NB4 (cell line): ENCODE data around the gene CLMP.

Source experiments
- DNase-seq: peaks from one replicate; pipeline ENCODE4 v3.0.0; 2010; ENCODE audit warnings: low read depth
- H3K4me3 ChIP-seq: one replicate; pipeline ENCODE4 v1.5.1; 2011; ENCODE audit warnings: mild to moderate bottlenecking, low read depth, low read length, moderate library complexity
- MYC ChIP-seq: IDR thresholded peaks from 2 replicates; pipeline ENCODE4 v1.6.1; 2011; ENCODE audit warnings: low read depth, low read length
- POLR2A ChIP-seq: IDR thresholded peaks from 2 replicates; pipeline ENCODE4 v1.6.1; 2011; ENCODE audit warnings: mild to moderate bottlenecking; ENCODE audit not compliant: insufficient read length; ENCODE audit errors: extremely low read depth
- TF ChIP-seq, protein P1 (sequence below): IDR thresholded peaks from one replicate; pipeline ENCODE4 v1.5.1; 2012; ENCODE audit warnings: low read depth, low read length
- TF ChIP-seq, protein P2 (sequence below): IDR thresholded peaks from 2 replicates; pipeline ENCODE4 v1.6.1; 2011; ENCODE audit warnings: low read depth, low read length

Gene CLMP

DNA sequence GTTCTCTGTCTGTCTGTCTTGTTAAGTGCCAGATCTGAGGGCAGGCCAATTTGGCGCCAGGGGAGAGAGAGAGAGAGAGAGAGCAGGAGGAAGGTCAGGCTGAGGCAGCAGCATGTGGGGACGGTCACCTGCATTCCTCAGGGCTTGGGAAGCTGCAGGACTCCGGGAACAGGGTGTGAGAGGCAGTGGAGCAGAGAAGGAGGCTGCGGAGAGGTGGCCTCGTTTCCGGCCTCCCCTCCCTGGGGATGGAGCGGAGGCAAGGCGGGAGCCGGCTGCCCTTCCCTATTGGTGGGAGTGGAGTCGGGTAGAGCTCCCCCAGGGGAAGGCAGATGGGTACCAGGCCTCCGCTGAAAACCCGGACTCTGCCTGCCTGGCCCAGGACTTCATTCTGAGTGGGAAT is 9.7 kb downstream of the CLMP start:
- no peak overlapping the region for H3K4me3 ChIP-seq
- TF ChIP-seq, protein P1, sequence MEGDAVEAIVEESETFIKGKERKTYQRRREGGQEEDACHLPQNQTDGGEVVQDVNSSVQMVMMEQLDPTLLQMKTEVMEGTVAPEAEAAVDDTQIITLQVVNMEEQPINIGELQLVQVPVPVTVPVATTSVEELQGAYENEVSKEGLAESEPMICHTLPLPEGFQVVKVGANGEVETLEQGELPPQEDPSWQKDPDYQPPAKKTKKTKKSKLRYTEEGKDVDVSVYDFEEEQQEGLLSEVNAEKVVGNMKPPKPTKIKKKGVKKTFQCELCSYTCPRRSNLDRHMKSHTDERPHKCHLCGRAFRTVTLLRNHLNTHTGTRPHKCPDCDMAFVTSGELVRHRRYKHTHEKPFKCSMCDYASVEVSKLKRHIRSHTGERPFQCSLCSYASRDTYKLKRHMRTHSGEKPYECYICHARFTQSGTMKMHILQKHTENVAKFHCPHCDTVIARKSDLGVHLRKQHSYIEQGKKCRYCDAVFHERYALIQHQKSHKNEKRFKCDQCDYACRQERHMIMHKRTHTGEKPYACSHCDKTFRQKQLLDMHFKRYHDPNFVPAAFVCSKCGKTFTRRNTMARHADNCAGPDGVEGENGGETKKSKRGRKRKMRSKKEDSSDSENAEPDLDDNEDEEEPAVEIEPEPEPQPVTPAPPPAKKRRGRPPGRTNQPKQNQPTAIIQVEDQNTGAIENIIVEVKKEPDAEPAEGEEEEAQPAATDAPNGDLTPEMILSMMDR, result no peak
- TF ChIP-seq MYC (no peak), POLR2A (no peak)
- TF ChIP-seq, protein P2, sequence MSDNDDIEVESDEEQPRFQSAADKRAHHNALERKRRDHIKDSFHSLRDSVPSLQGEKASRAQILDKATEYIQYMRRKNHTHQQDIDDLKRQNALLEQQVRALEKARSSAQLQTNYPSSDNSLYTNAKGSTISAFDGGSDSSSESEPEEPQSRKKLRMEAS, result no peak
- no peak for DNase-seq

DNA sequence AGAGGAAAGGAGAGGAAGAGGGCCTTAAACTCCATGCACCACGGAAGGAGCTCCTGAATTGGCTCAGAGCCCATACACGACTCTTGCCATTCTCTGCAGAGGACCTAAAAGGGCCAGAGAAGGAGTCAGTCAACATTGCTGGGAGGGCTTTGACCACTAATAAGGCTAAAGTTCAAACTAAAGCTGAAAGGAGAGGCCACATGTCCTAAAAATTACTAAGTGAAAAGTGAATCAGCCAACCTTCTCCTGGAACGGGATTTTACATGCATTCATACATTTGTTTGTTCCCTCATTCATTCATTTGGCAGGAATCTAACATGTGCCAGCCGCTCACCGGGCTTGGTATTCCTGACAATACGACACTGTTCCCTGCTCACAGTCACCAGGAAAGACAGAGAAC is 10.5 kb downstream of the CLMP start:
- DNase-seq, result no peak
- H3K4me3 ChIP-seq, result no peak overlapping the region
- TF ChIP-seq, protein P2, result no peak
- TF ChIP-seq POLR2A (no peak), MYC (no peak)
- TF ChIP-seq, protein P1, result no peak

DNA sequence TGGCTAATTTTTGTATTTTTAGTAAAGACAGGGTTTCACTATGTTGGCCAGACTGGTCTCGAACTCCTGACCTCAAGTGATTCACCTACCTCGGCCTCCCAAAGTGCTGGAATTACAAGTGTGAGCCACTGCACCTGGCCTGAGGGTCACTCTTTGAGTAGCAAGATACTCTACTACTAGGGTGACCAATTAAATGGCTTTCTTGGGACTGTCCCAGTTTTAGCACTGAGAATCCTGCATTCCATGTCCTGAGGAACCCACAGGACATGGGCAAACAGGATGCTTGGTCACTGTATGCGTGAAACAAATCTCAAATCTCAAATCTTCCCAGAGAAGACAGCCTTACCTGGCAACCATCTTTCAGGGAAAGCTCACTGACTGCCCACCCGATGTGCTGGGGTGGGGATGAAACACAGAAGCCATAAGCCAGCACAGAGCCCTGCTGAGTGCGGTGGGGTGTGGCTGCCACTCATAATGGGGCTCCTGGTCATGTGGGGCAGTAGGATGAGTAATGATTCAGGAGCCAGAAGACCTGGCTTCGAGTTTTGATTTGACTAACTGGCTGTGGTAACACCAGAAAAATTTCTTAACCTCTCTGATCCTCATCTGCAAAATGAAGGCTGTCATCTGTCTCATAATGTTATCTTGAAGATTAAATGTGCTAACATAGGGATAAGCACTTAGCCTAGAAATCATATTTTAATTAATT is 11.5 kb downstream of the CLMP start:
- H3K4me3 ChIP-seq, result no peak overlapping the region
- no peak for DNase-seq
- TF ChIP-seq, protein P1, result no peak
- TF ChIP-seq POLR2A, result no peak
- TF ChIP-seq, protein P2, result no peak
- no peak for TF ChIP-seq MYC

DNA sequence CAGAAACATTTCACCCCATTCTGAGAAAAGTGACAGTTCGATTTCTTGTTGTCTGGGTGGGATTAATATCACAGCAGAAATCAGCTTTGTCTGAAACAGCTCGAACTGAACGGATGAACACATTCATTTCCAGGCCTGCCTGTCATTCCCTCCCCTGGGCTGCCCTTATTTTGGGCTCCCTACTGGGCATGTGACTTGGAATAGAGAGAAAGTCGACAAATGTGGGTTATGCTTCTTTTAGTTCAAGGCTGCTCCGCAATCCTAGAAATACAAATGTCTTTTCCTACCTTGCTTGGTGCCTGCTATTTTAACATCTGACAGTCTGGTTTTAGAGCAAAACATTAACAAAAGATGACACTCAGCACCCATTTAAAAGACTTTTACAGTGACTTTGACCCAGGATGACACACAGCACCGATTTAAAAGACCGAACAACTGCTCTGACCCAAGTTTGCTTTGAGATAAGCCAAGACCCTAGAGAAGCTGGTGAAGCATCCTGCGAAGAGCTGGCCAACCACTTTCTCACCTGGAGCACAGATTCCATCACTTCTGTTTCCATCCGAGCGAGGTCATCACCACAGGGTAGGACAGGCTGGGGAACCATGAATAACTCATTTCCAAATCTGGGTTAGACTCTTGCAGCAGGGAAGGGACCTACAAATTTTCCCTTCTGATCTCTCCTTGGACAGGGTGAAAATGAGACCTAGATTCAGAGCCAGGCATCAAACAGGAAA is 13.1 kb downstream of the CLMP start:
- TF ChIP-seq POLR2A (no peak), MYC (no peak)
- TF ChIP-seq, protein P1, result no peak
- TF ChIP-seq, protein P2, result no peak
- no peak for DNase-seq
- H3K4me3 ChIP-seq, result no peak overlapping the region

DNA sequence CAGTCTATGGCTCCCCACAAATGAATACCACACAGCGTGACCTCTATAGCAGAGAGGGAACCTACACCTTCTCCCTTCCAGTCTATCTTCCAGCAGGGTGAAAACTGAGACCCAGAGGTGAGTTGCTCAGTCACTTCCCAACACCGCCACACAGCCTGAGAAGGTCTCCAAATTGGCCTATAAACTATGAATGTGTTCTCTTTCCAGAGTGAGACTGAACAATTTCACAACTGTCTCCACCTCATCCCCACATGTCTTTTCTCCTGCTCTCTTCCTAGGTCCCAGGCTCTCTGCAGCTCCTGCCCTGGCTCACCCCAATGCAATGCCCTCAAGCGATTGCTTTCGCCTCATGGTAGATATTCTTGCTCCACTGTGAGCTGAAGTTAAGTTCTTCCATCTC is 14.0 kb downstream of the CLMP start:
- no peak for DNase-seq
- no peak overlapping the region for H3K4me3 ChIP-seq
- TF ChIP-seq, protein P1, result no peak
- no peak for TF ChIP-seq MYC
- no peak for TF ChIP-seq POLR2A
- TF ChIP-seq, protein P2, result no peak
